Breast epithelium (tissue), 4 donors: Measurements from ENCODE around the gene GSTM2. TPM values are rescaled to one million over a fixed set of nuclear protein-coding genes. Genes with fewer than 3 reads are reported as not detected.

Experiments
- DNase-seq, 2 donors: peaks; one replicate each; pipeline ENCODE4 v3.0.0-alpha.2; 2019; ENCODE audit warnings: low spot score in 2 of 2
- H3K27ac ChIP-seq, 2 donors: fragments of 200-600 bp; sonication (generic) in 1 of 2; one replicate each; pipeline ENCODE4 v1.5.1; 2016 to 2019; ENCODE audit warnings: mild to moderate bottlenecking in 1 of 2
- H3K27me3 ChIP-seq, 2 donors: fragments of 200-600 bp; sonication (generic) in 1 of 2; one replicate each; pipeline versions ENCODE4 v1.5.1 to v1.6.0; 2017 to 2019; ENCODE audit warnings: control low read depth in 1 of 2, mild to moderate bottlenecking in 1 of 2
- H3K36me3 ChIP-seq: fragments of 200-600 bp; one replicate; pipeline ENCODE4 v1.5.1; 2019
- H3K4me1 ChIP-seq, 2 donors: fragments of 200-600 bp; sonication (generic); one replicate each; pipeline ENCODE4 v1.5.1; 2016 to 2019; ENCODE audit warnings: control low read depth in 1 of 2
- H3K4me3 ChIP-seq, 3 donors: fragments of 200-600 bp; sonication (generic); 1 replicate in 2 of 3; 2 replicates in 1 of 3; pipeline ENCODE4 v1.5.1; 2016 to 2019; ENCODE audit warnings: mild to moderate bottlenecking in 3 of 3, moderate library complexity in 2 of 3
- H3K9me3 ChIP-seq, 2 donors: fragments of 200-600 bp; sonication (generic) in 1 of 2; one replicate each; pipeline ENCODE4 v1.5.1; 2016 to 2019; ENCODE audit warnings: control low read depth in 1 of 2
- POLR2A ChIP-seq: fragments of 450-650 bp; IDR thresholded peaks from one replicate; pipeline ENCODE4 v1.6.1; 2016; ENCODE audit warnings: antibody characterized with exemption, mild to moderate bottlenecking, moderate library complexity
- POLR2AphosphoS5 ChIP-seq, 3 donors: sonication (generic); formaldehyde crosslinking; IDR thresholded peaks; one replicate each; pipeline ENCODE4 v1.6.1; 2017; ENCODE audit warnings: antibody characterized with exemption in 3 of 3
- intact Hi-C: fragments of 100-400 bp; cut with DNase I; formaldehyde crosslinking; loops from one replicate; pipeline ENCODE4 v1.15.1; 2023; ENCODE audit warnings: low total_unique reads
- total RNA-seq, 3 donors: library from RNA; depleted of rRNA; stranded (reverse); fragments of >200 nt; gene quantifications; one replicate each; pipeline ENCODE4 v1.1.0, GENCODE V29; 2016
- TF ChIP-seq, protein P1 (sequence below), 3 donors: fragments of 450-650 bp; IDR thresholded peaks; one replicate each; pipeline ENCODE4 v1.5.1; 2016 to 2017; ENCODE audit warnings: antibody characterized with exemption in 3 of 3, mild to moderate bottlenecking in 3 of 3, moderate library complexity in 3 of 3

The GSTM2 gene
- total RNA-seq, 3 donors from 2014 or later, result 47.8 to 93.4 (median 66.5) TPM

DNA sequence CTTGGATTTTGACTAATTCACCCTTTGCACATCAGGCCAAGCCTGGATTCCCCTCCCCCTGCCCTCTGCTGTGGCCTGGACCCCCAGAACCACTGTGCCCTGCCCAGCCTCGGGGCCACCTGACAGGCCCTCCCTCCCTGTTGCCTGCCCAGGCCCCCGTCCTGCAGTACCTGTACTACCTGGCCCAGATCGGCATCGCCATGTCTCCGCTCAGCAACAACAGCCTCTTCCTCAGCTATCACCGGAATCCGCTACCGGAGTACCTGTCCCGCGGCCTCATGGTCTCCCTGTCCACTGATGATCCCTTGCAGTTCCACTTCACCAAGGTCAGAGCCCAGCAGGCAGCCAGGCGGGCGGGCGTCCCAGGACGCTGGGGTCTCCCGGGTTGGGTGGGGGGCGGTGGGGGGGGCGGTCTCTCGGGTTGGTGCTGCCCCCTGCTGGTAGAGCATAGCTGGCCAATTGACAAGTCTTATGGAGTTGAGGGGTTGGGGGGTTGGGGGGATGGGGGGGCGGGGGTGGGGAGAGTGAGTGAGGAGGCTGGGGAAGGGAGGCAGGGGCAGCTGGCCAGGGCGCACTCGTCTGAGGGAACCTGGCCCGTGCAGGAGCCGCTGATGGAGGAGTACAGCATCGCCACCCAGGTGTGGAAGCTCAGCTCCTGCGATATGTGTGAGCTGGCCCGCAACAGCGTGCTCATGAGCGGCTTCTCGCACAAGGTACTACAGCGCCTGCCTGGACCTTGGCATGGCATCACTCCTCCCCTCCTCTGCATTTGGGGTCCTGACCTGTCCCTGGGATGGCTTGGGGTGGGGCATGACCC, 37.6 kb upstream of the GSTM2 start:
- Histone ChIP-seq H3K36me3 (no peaks in the 10 kb centered on the region), H3K9me3 (no peaks in the 10 kb centered on the region), H3K4me1 (no peaks in the 10 kb centered on the region), H3K27ac (no peak overlapping the region), H3K4me3 (no peak overlapping the region), H3K27me3 (no peaks in the 10 kb centered on the region)
- intact Hi-C loops, result loop anchor here (10.0 kb wide), 1 partner anchor 145 kb away; no protein-coding TSS in a partner anchor
- no peak for DNase-seq
- TF ChIP-seq POLR2AphosphoS5 (IDR thresholded peaks at IDR 0.05) (no peak), POLR2A (no peak)
- TF ChIP-seq, protein P1, sequence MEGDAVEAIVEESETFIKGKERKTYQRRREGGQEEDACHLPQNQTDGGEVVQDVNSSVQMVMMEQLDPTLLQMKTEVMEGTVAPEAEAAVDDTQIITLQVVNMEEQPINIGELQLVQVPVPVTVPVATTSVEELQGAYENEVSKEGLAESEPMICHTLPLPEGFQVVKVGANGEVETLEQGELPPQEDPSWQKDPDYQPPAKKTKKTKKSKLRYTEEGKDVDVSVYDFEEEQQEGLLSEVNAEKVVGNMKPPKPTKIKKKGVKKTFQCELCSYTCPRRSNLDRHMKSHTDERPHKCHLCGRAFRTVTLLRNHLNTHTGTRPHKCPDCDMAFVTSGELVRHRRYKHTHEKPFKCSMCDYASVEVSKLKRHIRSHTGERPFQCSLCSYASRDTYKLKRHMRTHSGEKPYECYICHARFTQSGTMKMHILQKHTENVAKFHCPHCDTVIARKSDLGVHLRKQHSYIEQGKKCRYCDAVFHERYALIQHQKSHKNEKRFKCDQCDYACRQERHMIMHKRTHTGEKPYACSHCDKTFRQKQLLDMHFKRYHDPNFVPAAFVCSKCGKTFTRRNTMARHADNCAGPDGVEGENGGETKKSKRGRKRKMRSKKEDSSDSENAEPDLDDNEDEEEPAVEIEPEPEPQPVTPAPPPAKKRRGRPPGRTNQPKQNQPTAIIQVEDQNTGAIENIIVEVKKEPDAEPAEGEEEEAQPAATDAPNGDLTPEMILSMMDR (IDR thresholded peaks at IDR 0.05), result no peak

DNA sequence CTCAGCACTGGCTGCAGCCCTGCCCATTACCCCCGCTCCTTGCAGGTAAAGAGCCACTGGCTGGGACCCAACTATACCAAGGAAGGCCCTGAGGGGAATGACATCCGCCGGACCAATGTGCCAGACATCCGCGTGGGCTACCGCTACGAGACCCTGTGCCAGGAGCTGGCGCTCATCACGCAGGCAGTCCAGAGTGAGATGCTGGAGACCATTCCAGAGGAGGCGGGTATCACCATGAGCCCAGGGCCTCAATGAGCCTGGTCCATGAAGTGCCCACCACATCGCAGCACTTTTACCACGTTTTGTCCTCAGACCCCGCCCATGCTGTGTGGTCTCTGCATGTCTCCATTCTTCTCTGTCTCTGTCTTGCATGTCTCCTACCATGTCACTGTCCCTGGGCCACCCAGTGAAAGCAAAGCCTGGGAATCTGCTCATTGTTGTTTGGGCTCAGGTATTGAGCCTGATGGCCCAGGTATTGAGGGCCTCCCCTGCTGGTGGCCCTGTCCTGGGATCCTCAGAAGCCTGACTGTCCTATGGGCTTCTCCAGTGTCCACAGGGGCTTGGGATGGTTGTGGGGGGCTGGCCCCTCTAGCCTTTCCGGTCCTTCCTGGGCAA, 36.9 kb upstream of the GSTM2 start:
- TF ChIP-seq, protein P1 (IDR thresholded peaks at IDR 0.05), result no peak
- no peak for TF ChIP-seq POLR2AphosphoS5 (IDR thresholded peaks at IDR 0.05)
- no peak for TF ChIP-seq POLR2A
- Histone ChIP-seq H3K4me1 (no peaks in the 10 kb centered on the region), H3K27ac (no peak overlapping the region), H3K36me3 (no peaks in the 10 kb centered on the region), H3K9me3 (no peaks in the 10 kb centered on the region), H3K27me3 (no peaks in the 10 kb centered on the region), H3K4me3 (no peak overlapping the region)
- DNase-seq, result no peak
- intact Hi-C loops, result loop anchor here (10.0 kb wide), 1 partner anchor 144 kb away; no protein-coding TSS in a partner anchor

DNA sequence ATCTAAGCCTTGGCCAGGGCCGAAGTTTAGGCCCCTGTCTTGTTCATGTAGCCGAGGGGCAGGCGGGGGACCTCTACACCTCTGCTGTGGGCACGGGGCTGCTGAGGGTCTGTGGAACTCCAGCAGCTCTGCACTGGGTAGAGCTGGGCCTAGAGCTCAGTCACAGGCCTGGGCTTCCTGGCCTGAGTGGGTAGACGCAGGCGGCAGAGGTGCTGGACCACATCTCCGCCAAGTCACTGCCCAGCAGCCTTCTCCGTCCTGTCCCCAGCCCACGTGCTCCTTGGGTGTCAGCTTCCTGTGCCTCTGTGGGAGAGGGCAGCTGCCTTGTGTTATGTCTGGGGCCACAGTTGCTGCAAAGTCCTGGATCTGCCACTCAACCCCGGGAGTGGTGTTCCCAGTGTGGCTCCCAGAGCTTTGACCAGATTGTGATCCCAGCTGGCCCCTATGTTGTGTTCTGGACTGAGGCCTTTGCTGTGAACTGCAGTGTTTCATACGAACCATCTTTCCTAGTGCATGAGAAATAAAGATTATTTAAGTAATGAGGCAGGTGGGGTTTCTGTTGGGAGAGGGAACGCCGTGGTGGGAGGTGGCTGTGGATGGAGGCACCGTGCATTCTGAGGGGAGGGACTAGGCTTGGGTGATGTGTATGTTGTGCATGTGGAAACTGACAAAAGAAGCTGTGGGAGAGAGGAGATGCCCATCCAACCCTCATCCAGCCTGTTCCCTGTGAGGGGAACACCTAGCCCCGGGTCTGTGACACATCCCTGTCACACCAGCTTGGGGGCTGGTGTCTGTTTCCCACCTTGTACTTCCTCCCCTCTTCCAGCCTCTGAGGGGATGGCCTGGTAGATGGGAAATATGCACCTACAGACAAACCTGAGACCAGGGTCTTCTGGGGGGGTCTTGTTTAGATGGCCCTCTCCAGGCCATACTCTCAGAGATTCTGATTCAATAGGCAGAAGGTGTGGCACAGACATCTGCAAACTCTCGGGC, 36.0 kb upstream of the GSTM2 start:
- H3K9me3 ChIP-seq, result no peaks in the 10 kb centered on the region
- no peaks in the 10 kb centered on the region for H3K4me1 ChIP-seq
- no peak for DNase-seq
- no peak overlapping the region for H3K27ac ChIP-seq
- TF ChIP-seq, protein P1 (IDR thresholded peaks at IDR 0.05), result no peak
- TF ChIP-seq POLR2A (no peak), POLR2AphosphoS5 (IDR thresholded peaks at IDR 0.05) (no peak)
- no peak overlapping the region for H3K4me3 ChIP-seq
- H3K36me3 ChIP-seq, result no peaks in the 10 kb centered on the region
- intact Hi-C loops, result loop anchor here (10.0 kb wide), 1 partner anchor 143 kb away; no protein-coding TSS in a partner anchor
- no peaks in the 10 kb centered on the region for H3K27me3 ChIP-seq

DNA sequence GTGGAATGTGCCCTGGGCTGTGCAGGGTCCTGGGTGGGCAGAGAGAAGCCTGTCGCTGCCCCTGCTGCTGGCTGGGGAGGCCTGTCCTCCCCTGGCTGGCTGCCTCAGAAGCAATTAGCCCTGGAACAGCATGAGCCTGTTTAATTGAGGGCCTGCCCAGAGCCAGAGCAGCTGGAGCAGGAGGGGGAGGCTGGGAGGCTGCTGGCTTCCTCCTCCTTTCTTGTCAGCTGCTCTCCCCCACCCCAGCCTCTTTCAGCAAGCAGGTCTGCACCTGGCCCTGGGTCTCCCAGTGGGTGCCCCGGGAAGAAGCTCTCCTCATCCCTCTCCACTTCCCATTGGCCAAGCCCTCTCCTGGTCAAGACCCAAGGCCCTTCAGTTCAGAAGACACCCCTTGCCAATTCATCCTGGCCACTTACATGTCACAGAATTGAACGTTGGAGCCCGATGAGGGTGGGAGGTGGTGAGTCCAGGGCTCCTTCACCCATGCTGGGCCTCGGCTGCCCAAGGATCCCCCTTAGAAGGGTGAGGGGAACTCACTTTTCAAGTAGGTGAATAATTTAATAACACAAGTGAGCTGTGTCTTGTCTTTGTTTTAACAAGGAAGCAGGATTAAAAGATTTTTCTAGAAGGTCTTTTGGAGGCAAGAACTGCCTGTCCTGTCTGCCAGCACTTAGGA, 35.0 kb upstream of the GSTM2 start:
- peak overlapping the region in 1 of 2 donors; percentile 48 for H3K27ac ChIP-seq
- no peaks in the 10 kb centered on the region for H3K4me1 ChIP-seq
- no peak overlapping the region for H3K4me3 ChIP-seq
- TF ChIP-seq, protein P1 (IDR thresholded peaks at IDR 0.05), result no peak
- TF ChIP-seq POLR2AphosphoS5 (IDR thresholded peaks at IDR 0.05), result no peak
- TF ChIP-seq POLR2A, result no peak
- DNase-seq, result no peak
- H3K9me3 ChIP-seq, result no peaks in the 10 kb centered on the region
- no peaks in the 10 kb centered on the region for H3K36me3 ChIP-seq
- H3K27me3 ChIP-seq, result no peaks in the 10 kb centered on the region
- intact Hi-C loops, result loop anchor here (10.0 kb wide), 1 partner anchor 142 kb away; no protein-coding TSS in a partner anchor
